Activated effector memory CD4-positive, alpha-beta T cell treated with anti-CD3 and anti-CD28 coated beads, Interleukin-2, amount 50 U/mL, for 16 hours (primary cell): ENCODE measurements around the gene AGTRAP.

Source experiments
- DNase-seq: peaks from one replicate; pipeline ENCODE4 v3.0.0-alpha.2; 2020

Gene AGTRAP

GRCh38 chr1:11764519-11764918 lies 28.6 kb downstream of the AGTRAP start:
- no peak for DNase-seq

GRCh38 chr1:11765661-11766428 lies 29.9 kb downstream of the AGTRAP start:
- no peak for DNase-seq

- no peak for DNase-seq
Measured at GRCh38 chr1:11766429-11766776, 30.5 kb downstream of the AGTRAP start.

GRCh38 chr1:11767922-11768704 lies 32.2 kb downstream of the AGTRAP start:
- DNase-seq = no peak

GRCh38 chr1:11768821-11769220 lies 32.9 kb downstream of the AGTRAP start:
- no peak for DNase-seq

GRCh38 chr1:11769274-11769673 lies 33.3 kb downstream of the AGTRAP start:
- no peak for DNase-seq

- DNase-seq = no peak
Measured at GRCh38 chr1:11770011-11770410, 34.1 kb downstream of the AGTRAP start.

GRCh38 chr1:11771481-11772043 lies 35.6 kb downstream of the AGTRAP start:
- no peak for DNase-seq

GRCh38 chr1:11772458-11772857 lies 36.5 kb downstream of the AGTRAP start:
- DNase-seq = no peak

- no peak for DNase-seq
Measured at GRCh38 chr1:11774753-11775152, 38.8 kb downstream of the AGTRAP start.

- DNase-seq = no peak
Measured at GRCh38 chr1:11777658-11778322, 41.9 kb downstream of the AGTRAP start.

GRCh38 chr1:11778336-11778735 lies 42.4 kb downstream of the AGTRAP start:
- DNase-seq = no peak

- DNase-seq = no peak
Measured at GRCh38 chr1:11778844-11779623, 43.1 kb downstream of the AGTRAP start.

GRCh38 chr1:11779715-11780379 lies 43.9 kb downstream of the AGTRAP start:
- no peak for DNase-seq

- DNase-seq = no peak
Measured at GRCh38 chr1:11780380-11781147, 44.6 kb downstream of the AGTRAP start.

- DNase-seq = no peak
Measured at GRCh38 chr1:11781297-11781696, 45.4 kb downstream of the AGTRAP start.

- no peak for DNase-seq
Measured at GRCh38 chr1:11782127-11782708, 46.3 kb downstream of the AGTRAP start.

GRCh38 chr1:11783556-11783955 lies 47.6 kb downstream of the AGTRAP start:
- no peak for DNase-seq

- no peak for DNase-seq
Measured at GRCh38 chr1:11784256-11784992, 48.5 kb downstream of the AGTRAP start.
